GM19438 (cell line): ENCODE results near the gene RFC2.
"Not testable (repeated sequence)": the region's sequence is repeated elsewhere in the genome, so short reads cannot be mapped to it uniquely, and the experiment has no call there.

Source experiments
- ATAC-seq: cut with Tn5 transposase; IDR thresholded peaks from one replicate; pipeline ENCODE4 v1.9.1; 2021; ENCODE audit warnings: low read depth; ENCODE audit not compliant: unreplicated experiment

RFC2 gene

GRCh38 chr7:74283858-74284447, 29.8 kb upstream of the RFC2 start:
- ATAC-seq: no peak

GRCh38 chr7:74282748-74283459, 28.7 kb upstream of the RFC2 start:
- no peak for ATAC-seq

DNA sequence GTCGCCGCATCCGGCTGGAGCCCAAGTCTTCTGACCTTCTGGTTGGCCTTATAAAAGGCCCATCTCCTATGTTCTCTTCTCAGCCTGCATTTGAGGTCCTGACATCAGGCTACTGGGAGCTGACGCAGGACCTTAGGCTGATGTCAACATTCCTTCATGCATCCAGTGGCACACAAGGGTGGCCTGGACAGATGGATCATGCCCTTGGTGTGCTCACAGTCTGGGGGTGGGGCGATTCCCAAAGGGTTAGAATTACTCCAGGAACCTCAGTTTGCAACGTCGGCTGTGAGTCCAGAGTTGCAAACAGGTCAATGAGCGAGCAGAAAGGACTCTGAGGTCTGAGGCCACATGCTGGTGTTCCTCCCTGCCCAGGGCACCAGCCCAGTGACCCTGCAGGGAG, 26.8 kb upstream of the RFC2 start:
- no peak for ATAC-seq

GRCh38 chr7:74277636-74278035, 23.4 kb upstream of the RFC2 start:
- no peak for ATAC-seq

GRCh38 chr7:74275401-74275881, 21.2 kb upstream of the RFC2 start:
- ATAC-seq: no peak

DNA sequence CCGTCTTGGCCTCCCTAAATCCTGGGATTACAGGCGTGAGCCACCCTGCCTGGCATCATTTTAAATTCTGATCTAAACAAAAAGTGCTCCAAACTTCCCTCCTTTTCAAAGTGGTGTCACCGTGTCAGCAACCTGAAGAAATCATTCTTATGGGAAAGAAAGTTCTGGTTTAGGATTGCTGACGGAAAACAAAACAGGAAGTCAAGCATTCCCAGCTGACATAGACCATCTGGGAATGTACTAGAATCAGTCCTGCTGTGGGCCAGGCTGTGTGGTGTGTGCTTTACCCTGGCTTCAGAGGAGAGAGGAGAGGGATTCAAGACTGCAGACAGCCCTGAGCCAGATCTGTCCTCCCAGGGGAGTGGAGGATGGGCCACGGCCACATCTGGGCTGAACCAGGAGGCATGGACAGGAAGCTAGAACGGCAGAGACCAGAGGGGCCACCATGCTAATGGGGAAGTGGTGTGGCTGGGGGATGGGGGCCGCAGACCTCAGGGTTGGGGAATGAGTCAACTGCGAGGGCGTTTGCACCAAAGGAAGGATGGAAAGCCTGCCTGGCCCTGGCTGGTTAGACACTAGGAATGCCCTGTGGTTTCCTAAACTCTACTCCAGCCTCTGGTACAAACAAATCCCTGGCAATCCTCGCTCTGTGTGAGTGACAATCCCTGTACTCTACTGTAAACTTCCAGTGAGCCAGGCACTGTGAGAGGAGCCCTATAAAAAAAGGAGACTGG, 18.3 kb upstream of the RFC2 start:
- ATAC-seq: peak; percentile 81

DNA sequence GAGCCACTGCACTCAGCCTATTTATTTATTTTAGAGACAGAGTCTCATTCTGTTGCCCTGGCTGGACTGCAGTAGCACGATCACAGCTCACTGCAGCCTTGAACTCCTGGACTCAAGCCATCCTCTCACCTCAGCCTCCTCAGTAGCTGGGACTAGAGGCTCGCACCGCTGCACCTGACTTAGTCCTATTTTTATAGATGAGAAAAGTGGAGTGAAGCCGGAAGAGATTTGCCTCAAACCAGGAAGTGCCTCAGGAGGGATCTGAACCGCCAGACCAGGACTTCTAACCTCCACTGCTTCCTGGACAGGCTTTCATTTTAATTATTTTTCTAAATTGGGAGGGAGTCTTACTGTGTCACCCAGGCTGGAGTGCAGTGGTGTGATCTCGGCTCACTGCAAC, 17.5 kb upstream of the RFC2 start:
- no peak for ATAC-seq

GRCh38 chr7:74269757-74270277, 15.6 kb upstream of the RFC2 start:
- peak; percentile 24 for ATAC-seq

GRCh38 chr7:74267756-74268565, 13.8 kb upstream of the RFC2 start:
- ATAC-seq: no peak

GRCh38 chr7:74266191-74266963, 12.2 kb upstream of the RFC2 start:
- no peak for ATAC-seq

- no peak for ATAC-seq
These were observed 9.4 kb upstream of the RFC2 start for GRCh38 chr7:74263399-74264120.

GRCh38 chr7:74262639-74263398, 8.6 kb upstream of the RFC2 start:
- ATAC-seq: no peak

- ATAC-seq: no peak
These were observed 4.4 kb upstream of the RFC2 start for GRCh38 chr7:74258639-74259038.

DNA sequence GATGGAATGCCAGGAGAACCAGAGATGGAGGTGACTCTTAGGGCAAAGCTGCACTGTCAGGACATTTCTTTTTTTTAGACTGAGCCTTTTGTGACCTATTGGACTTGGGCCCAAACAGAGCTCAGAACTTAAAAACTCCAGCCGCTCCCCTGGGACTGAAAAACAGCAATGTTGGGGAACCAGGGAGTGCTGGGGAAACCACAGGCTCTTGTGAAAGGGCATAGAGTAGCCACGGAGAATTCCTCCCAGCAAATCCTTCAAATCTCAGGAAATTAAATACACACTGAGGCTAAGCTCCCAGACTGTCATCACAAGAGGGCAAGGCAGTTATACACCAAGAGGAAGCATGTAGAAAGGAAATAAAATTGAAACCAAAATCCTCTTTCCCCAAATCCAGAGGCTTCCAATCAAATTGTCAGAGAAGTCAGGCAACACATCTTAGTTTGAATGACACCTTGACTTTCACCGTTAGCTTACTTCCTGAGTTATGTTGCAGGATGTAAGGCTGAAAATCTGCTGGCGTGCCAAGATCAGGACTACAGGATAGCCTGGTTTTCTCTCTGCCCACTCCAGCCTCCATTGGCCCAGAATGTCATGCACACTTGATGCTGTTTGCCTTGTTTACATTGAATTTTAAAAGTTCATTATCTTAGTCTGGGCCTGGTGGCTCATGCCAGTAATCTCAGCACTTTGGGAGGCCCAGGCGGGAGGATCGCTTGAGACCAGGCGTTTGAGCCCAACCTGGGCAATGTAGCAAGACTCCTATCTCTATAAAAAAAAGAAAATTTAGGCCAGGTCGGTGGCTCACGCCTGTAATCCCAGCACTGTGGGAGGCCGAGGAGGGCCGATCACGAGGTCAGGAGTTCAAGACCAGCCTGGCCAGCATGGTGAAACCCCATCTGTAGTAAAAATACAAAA, 2.6 kb upstream of the RFC2 start:
- ATAC-seq: no peak

- not testable (repeated sequence) for ATAC-seq
These were observed 1.3 kb upstream of the RFC2 start for GRCh38 chr7:74255461-74255860.

DNA sequence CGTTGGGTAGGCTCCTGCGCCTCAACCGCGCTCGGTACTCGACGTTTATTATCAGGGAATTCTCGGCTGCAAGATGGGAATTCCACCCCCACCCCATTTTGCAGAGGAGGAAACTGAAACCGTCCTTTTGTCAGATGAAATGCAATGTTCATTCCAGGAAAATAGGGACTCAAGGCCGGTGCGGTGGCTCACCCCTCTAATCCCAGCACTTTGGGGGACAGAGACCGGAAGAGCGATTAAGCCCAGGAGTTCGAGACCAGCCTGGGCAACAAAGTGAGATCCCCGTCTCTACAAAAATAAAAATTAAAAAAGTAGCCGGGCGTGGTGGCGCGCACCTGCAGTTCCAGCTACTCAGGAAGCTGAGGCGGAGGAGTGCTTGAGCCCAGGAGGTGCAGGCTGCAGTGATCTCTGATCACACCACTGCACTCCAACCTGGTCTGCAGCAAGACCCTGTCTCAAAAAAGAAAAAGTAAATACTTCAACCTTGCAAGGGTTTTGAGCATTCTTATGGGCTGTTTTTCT, 720 bp upstream of the RFC2 start:
- no peak for ATAC-seq

GRCh38 chr7:74253835-74254128, 417 bp downstream of the RFC2 start:
- ATAC-seq: peak; percentile 14
